Keratinocyte (primary cell): ENCODE measurements around the gene DPYD. TPM values are rescaled to one million over a fixed set of nuclear protein-coding genes. Genes with fewer than 3 reads are reported as not detected.

Source experiments
- DNase-seq: peaks from one replicate; pipeline ENCODE4 v3.0.0-alpha.2; 2011; ENCODE audit warnings: low read depth, missing footprints, low spot score
- FAIRE-seq: peaks from 2 replicates; lab custom pipeline; 2011; peaks lifted over from hg19 to GRCh38; lab: Jason Lieb, UNC
- H2AFZ ChIP-seq: 2 replicates; pipeline ENCODE4 v1.6.0; 2012; ENCODE audit warnings: low read length, control low read depth, inconsistent platforms; ENCODE audit not compliant: control insufficient read depth
- H3K27ac ChIP-seq: 2 replicates; pipeline ENCODE4 v1.5.1; 2011; ENCODE audit warnings: low read length; ENCODE audit not compliant: control insufficient read depth, insufficient read depth
- H3K27me3 ChIP-seq: 3 replicates; pipeline ENCODE4 v1.6.0; 2011; ENCODE audit warnings: low read length; ENCODE audit not compliant: control insufficient read depth, insufficient read depth; ENCODE audit errors: extremely low read depth
- H3K36me3 ChIP-seq, 2 experiments: 2 replicates in 1 of 2; 3 replicates in 1 of 2; pipeline ENCODE4 v1.5.1; 2011; ENCODE audit warnings: low read length in 2 of 2, mild to moderate bottlenecking in 1 of 2; ENCODE audit not compliant: control insufficient read depth in 2 of 2, insufficient read depth in 2 of 2; ENCODE audit errors: extremely low read depth in 1 of 2
- H3K4me1 ChIP-seq: 3 replicates; pipeline ENCODE4 v1.5.1; 2011; ENCODE audit warnings: low read length; ENCODE audit not compliant: control insufficient read depth, insufficient read depth; ENCODE audit errors: extremely low read depth
- H3K4me2 ChIP-seq: 3 replicates; pipeline ENCODE4 v1.6.0; 2011; ENCODE audit warnings: low read depth, low read length; ENCODE audit not compliant: control insufficient read depth, insufficient read depth; ENCODE audit errors: extremely low read depth
- H3K4me3 ChIP-seq, 3 experiments: fragments of 200-600 bp in 1 of 3; sonication (generic) in 1 of 3; 2 replicates in 2 of 3; 3 replicates in 1 of 3; pipeline ENCODE4 v1.5.1; 2011 to 2016; ENCODE audit warnings: low read length in 3 of 3, mild to moderate bottlenecking in 3 of 3, control low read depth in 2 of 3, inconsistent platforms in 1 of 3, low read depth in 1 of 3, mixed read lengths in 1 of 3, mixed run types in 1 of 3, moderate library complexity in 1 of 3; ENCODE audit not compliant: control insufficient read depth in 2 of 3, insufficient read depth in 2 of 3; ENCODE audit errors: extremely low read depth in 1 of 3
- H3K79me2 ChIP-seq: 2 replicates; pipeline ENCODE4 v1.6.0; 2012; ENCODE audit warnings: low read length; ENCODE audit not compliant: control insufficient read depth, insufficient read depth
- H3K9ac ChIP-seq: 3 replicates; pipeline ENCODE4 v1.6.0; 2011; ENCODE audit warnings: low read length; ENCODE audit not compliant: control insufficient read depth, insufficient read depth; ENCODE audit errors: extremely low read depth
- H3K9me1 ChIP-seq: 3 replicates; pipeline ENCODE4 v1.6.0; 2011; ENCODE audit warnings: low read length; ENCODE audit not compliant: control insufficient read depth, insufficient read depth; ENCODE audit errors: extremely low read depth
- H3K9me3 ChIP-seq: 2 replicates; pipeline ENCODE4 v1.5.1; 2012; ENCODE audit warnings: low read depth, low read length; ENCODE audit not compliant: control insufficient read depth
- H4K20me1 ChIP-seq: 3 replicates; pipeline ENCODE4 v1.6.0; 2011; ENCODE audit warnings: low read length; ENCODE audit not compliant: control insufficient read depth, insufficient read depth; ENCODE audit errors: extremely low read depth
- CTCF ChIP-seq, 3 experiments: IDR thresholded peaks in 1 of 3; conservative IDR thresholded peaks in 1 of 3; optimal IDR thresholded peaks in 1 of 3; 2 replicates in 2 of 3; 3 replicates in 1 of 3; pipeline versions ENCODE3 to v1.5.1; 2011; ENCODE audit warnings: low read length in 3 of 3, mild to moderate bottlenecking in 3 of 3, moderate library complexity in 2 of 3, control low read depth in 1 of 3, inconsistent platforms in 1 of 3; ENCODE audit not compliant: insufficient read depth in 2 of 3; ENCODE audit errors: extremely low read depth in 1 of 3
- EZH2 ChIP-seq: IDR thresholded peaks from one replicate; pipeline ENCODE4 v1.6.1; 2012; ENCODE audit warnings: inconsistent platforms, mild to moderate bottlenecking, low read length, moderate library complexity
- dilution Hi-C: fragments of 300-500 bp; cut with MboI; formaldehyde crosslinking; loops from one replicate; pipeline ENCODE4 v1.7.0; 2020; ENCODE audit warnings: low sequenced_read_pairs; ENCODE audit not compliant: extremely low pct_ligation_motif_present
- polyA plus RNA-seq, 5 experiments: library from polyadenylated mRNA; depleted of rRNA in 3 of 5; stranded (reverse) in 3 of 5; stranded (forward) in 1 of 5; unstranded in 1 of 5; fragments of >200 nt; gene quantifications; 1 replicate in 1 of 5; 2 replicates in 3 of 5; 3 replicates in 1 of 5; pipeline versions ENCODE4 v1.2.1 to v1.2.3, GENCODE V29; 2011 to 2012; ENCODE audit warnings: missing spikeins in 2 of 5, low read depth in 1 of 5, low replicate concordance in 1 of 5

Gene DPYD
- polyA plus RNA-seq, 1 donor (not counting 4 experiments of a cell fraction or from before 2014, with no cell fraction given), result 1.9 TPM

- dilution Hi-C loops, result no loop called here
- no peaks in the 10 kb centered on the region for H3K36me3 ChIP-seq
- FAIRE-seq (no peak), DNase-seq (no peak)
- no peak overlapping the region for H2AFZ ChIP-seq
- H3K4me2 ChIP-seq, result no peak overlapping the region
- H4K20me1 ChIP-seq, result no peaks in the 10 kb centered on the region
- H3K9ac ChIP-seq, result no peak overlapping the region
- TF ChIP-seq EZH2 (no peak), CTCF (optimal IDR thresholded peaks at IDR 0.05 in 1 of 3, IDR thresholded peaks at IDR 0.05 in 1 of 3, conservative IDR thresholded peaks at IDR 0.05 in 1 of 3; ENCODE audit: extremely low read depth in 1 of 3, insufficient read depth in 2 of 3, low read length in 3 of 3) (no peak)
- no peak overlapping the region for H3K27ac ChIP-seq
- no peaks in the 10 kb centered on the region for H3K9me3 ChIP-seq
- H3K79me2 ChIP-seq, result no peaks in the 10 kb centered on the region
- no peaks in the 10 kb centered on the region for H3K27me3 ChIP-seq
- H3K4me3 ChIP-seq, result no peak overlapping the region
- peaks cover 3% of the 10 kb centered on the region for H3K4me1 ChIP-seq
- no peaks in the 10 kb centered on the region for H3K9me1 ChIP-seq
Measured at GRCh38 chr1:97038410-97038809, 882.4 kb downstream of the DPYD start.

GRCh38 chr1:97034651-97035050, 886.2 kb downstream of the DPYD start:
- no peak overlapping the region for H3K4me3 ChIP-seq
- FAIRE-seq (no peak), DNase-seq (no peak)
- no peak overlapping the region for H2AFZ ChIP-seq
- H3K9me3 ChIP-seq, result no peaks in the 10 kb centered on the region
- no peak overlapping the region for H3K4me2 ChIP-seq
- H3K27me3 ChIP-seq, result no peaks in the 10 kb centered on the region
- no peaks in the 10 kb centered on the region for H3K36me3 ChIP-seq
- no peak overlapping the region for H3K9ac ChIP-seq
- TF ChIP-seq CTCF (optimal IDR thresholded peaks at IDR 0.05 in 1 of 3, IDR thresholded peaks at IDR 0.05 in 1 of 3, conservative IDR thresholded peaks at IDR 0.05 in 1 of 3; ENCODE audit: extremely low read depth in 1 of 3, insufficient read depth in 2 of 3, low read length in 3 of 3), result no peak
- no peak for TF ChIP-seq EZH2
- no peaks in the 10 kb centered on the region for H3K9me1 ChIP-seq
- H4K20me1 ChIP-seq, result no peaks in the 10 kb centered on the region
- no peaks in the 10 kb centered on the region for H3K79me2 ChIP-seq
- no peaks in the 10 kb centered on the region for H3K4me1 ChIP-seq
- H3K27ac ChIP-seq, result no peak overlapping the region
- dilution Hi-C loops, result no loop called here
